Lower leg skin (tissue), 3 donors: ENCODE measurements around the gene EVL.

Source experiments
- POLR2A ChIP-seq, 2 donors: fragments of 450-650 bp; IDR thresholded peaks; one replicate each; pipeline ENCODE4 v1.6.1; 2016 to 2017; ENCODE audit warnings: antibody characterized with exemption in 2 of 2, mild to moderate bottlenecking in 1 of 2, moderate library complexity in 1 of 2
- TF ChIP-seq, protein P1 (sequence below), 3 donors: fragments of 450-650 bp; IDR thresholded peaks; one replicate each; pipeline ENCODE4 v1.5.1; 2016; ENCODE audit warnings: antibody characterized with exemption in 3 of 3, mild to moderate bottlenecking in 3 of 3, moderate library complexity in 2 of 3

DNA sequence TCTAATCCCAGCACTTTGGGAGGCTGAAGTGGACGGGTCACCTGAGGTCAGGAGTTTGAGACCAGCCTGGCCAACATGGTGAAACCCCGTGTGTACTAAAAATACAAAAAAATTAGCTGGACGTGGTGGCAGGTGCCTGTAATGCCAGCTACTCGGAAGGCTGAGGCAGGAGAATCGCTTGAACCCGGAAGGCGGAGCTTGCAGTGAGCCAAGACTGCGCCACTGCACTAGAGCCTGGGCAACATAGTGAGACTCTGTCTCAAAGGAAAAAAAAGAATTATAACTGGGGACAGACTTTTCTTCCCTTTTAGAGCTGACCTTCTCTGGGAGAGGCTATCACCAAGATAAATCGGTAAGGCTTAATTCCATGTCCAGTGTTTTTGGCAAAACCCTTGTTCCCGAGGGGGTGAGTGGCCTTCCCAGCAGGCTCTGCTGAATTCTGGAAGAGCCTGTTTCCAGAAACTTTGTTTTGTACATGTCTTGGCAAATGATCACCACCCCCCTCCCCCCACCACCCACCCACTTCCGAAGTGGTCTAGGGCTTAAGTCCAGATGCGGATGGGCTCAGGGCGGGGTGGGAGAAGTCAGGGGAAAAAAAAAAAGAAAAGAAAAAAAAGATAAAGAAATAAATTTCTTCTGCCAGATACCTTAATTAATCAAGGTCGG is 126.5 kb downstream of the EVL start:
- TF ChIP-seq, protein P1, sequence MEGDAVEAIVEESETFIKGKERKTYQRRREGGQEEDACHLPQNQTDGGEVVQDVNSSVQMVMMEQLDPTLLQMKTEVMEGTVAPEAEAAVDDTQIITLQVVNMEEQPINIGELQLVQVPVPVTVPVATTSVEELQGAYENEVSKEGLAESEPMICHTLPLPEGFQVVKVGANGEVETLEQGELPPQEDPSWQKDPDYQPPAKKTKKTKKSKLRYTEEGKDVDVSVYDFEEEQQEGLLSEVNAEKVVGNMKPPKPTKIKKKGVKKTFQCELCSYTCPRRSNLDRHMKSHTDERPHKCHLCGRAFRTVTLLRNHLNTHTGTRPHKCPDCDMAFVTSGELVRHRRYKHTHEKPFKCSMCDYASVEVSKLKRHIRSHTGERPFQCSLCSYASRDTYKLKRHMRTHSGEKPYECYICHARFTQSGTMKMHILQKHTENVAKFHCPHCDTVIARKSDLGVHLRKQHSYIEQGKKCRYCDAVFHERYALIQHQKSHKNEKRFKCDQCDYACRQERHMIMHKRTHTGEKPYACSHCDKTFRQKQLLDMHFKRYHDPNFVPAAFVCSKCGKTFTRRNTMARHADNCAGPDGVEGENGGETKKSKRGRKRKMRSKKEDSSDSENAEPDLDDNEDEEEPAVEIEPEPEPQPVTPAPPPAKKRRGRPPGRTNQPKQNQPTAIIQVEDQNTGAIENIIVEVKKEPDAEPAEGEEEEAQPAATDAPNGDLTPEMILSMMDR (IDR thresholded peaks at IDR 0.05): no peak
- no peak for TF ChIP-seq POLR2A (IDR thresholded peaks at IDR 0.05)
